Measurements from ENCODE around the gene WDR47.

WDR47 gene

GRCh38 chr1:109041621-109042468, at the start of gene WDR47:
TSS of gene WDR47 (minus strand) at chr1:109042102. CDS start at chr1:109023512, 18,590 bp downstream.
- DNase-seq (ENCODE audit: low spot score): peak; percentile 97

GRCh38 chr1:109091078-109091838, 49.4 kb upstream of the WDR47 start:
- no peak for DNase-seq (ENCODE audit: low spot score)

GRCh38 chr1:109090196-109091077, 48.5 kb upstream of the WDR47 start, which contains the start of gene TMEM167B:
TSS of gene TMEM167B (plus strand) at chr1:109090764. CDS start at chr1:109090873, 109 bp downstream.
- peak; percentile 96 for DNase-seq (ENCODE audit: low spot score)

GRCh38 chr1:109089242-109090015, 47.5 kb upstream of the WDR47 start:
- peak; percentile 95 for DNase-seq (ENCODE audit: low spot score)

- DNase-seq (ENCODE audit: low spot score): no peak
These were observed 42.9 kb upstream of the WDR47 start for GRCh38 chr1:109084563-109085517.

GRCh38 chr1:109083923-109084322, 42.0 kb upstream of the WDR47 start:
- peak; percentile 95 for DNase-seq (ENCODE audit: low spot score)

GRCh38 chr1:109083501-109083900, 41.6 kb upstream of the WDR47 start:
- no peak for DNase-seq (ENCODE audit: low spot score)

- DNase-seq (ENCODE audit: low spot score): no peak
These were observed 38.7 kb upstream of the WDR47 start for GRCh38 chr1:109080441-109081082.

- DNase-seq (ENCODE audit: low spot score): no peak
These were observed 37.3 kb upstream of the WDR47 start for GRCh38 chr1:109079240-109079622.

GRCh38 chr1:109078317-109078716, 36.4 kb upstream of the WDR47 start:
- no peak for DNase-seq (ENCODE audit: low spot score)

- peak; percentile 95 for DNase-seq (ENCODE audit: low spot score)
These were observed 33.9 kb upstream of the WDR47 start, which contains the start of gene TAF13 for GRCh38 chr1:109075531-109076490. TSS of gene TAF13 (minus strand) at chr1:109076003. CDS start at chr1:109075947, 56 bp downstream.

- DNase-seq (ENCODE audit: low spot score): no peak
These were observed 27.4 kb upstream of the WDR47 start for GRCh38 chr1:109069294-109069693.

- no peak for DNase-seq (ENCODE audit: low spot score)
These were observed 26.0 kb upstream of the WDR47 start for GRCh38 chr1:109067883-109068282.

GRCh38 chr1:109065137-109065536, 23.2 kb upstream of the WDR47 start:
- no peak for DNase-seq (ENCODE audit: low spot score)

- no peak for DNase-seq (ENCODE audit: low spot score)
These were observed 19.3 kb upstream of the WDR47 start for GRCh38 chr1:109061183-109061582.

- no peak for DNase-seq (ENCODE audit: low spot score)
These were observed 18.8 kb upstream of the WDR47 start for GRCh38 chr1:109060707-109061106.

- DNase-seq (ENCODE audit: low spot score): no peak
These were observed 17.1 kb upstream of the WDR47 start for GRCh38 chr1:109059026-109059425.

- no peak for DNase-seq (ENCODE audit: low spot score)
These were observed 14.2 kb upstream of the WDR47 start for GRCh38 chr1:109056064-109056463.

All from putamen (tissue), 1 donor.